Mucosa of descending colon (tissue), 3 donors: ENCODE data around the gene NRSN2. TPM values are rescaled to one million over a fixed set of nuclear protein-coding genes. Genes with fewer than 3 reads are reported as not detected.

Experiments used
- ATAC-seq: fragments of 200-7000 bp; cut with Tn5 transposase; one replicate; pipeline ENCODE4 v1.9.1; 2020; ENCODE audit warnings: mild to moderate bottlenecking, moderate library complexity
- DNase-seq, 3 donors: peaks; one replicate each; pipeline ENCODE4 v3.0.0-alpha.2; 2020
- H3K36me3 ChIP-seq: fragments of 200-600 bp; one replicate; pipeline ENCODE4 v1.8.0; 2021; ENCODE audit warnings: low read depth, mild to moderate bottlenecking
- H3K4me1 ChIP-seq: fragments of 200-600 bp; one replicate; pipeline ENCODE4 v1.8.0; 2021; ENCODE audit warnings: low read depth, mild to moderate bottlenecking
- H3K4me3 ChIP-seq: fragments of 200-600 bp; one replicate; pipeline ENCODE4 v1.8.0; 2021; ENCODE audit warnings: mild to moderate bottlenecking
- H3K9me3 ChIP-seq: fragments of 200-600 bp; one replicate; pipeline ENCODE4 v1.8.0; 2021; ENCODE audit warnings: mild to moderate bottlenecking
- intact Hi-C, 2 donors: fragments of 100-400 bp; cut with DNase I in 1 of 2; cut with micrococcal nuclease in 1 of 2; formaldehyde crosslinking; loops; one replicate each; pipeline versions ENCODE4 v1.11.0 to v1.11.1; 2022; cut with DNase I, micrococcal nuclease
- total RNA-seq, 3 donors: library from RNA; stranded (reverse); fragmentation: NEBNext Ultra II Directional in 2 of 3; extraction: Animal tissue kit (Norgen Biotek cat#: 25700) in 2 of 3; gene quantifications; one replicate each; pipeline versions ENCODE4 v1.2.1 to v1.2.4, GENCODE V29; 2021 to 2023
- TF ChIP-seq, protein P1 (sequence below): fragments of 200-600 bp; IDR thresholded peaks from one replicate; pipeline ENCODE4 v1.8.0; 2022; ENCODE audit warnings: antibody characterized with exemption, mild to moderate bottlenecking
- donor health status: DM: no; HTN: no; CAD: no; lungs with moderate emphysema.
- donor health status: DM: no; HTN: no; CAD: no.
- donor health status: DM: no; HTN: yes; CAD: no.

The NRSN2 gene
- total RNA-seq, 3 donors from 2014 or later = 8.7 to 21.1 (median 13.1) TPM

DNA sequence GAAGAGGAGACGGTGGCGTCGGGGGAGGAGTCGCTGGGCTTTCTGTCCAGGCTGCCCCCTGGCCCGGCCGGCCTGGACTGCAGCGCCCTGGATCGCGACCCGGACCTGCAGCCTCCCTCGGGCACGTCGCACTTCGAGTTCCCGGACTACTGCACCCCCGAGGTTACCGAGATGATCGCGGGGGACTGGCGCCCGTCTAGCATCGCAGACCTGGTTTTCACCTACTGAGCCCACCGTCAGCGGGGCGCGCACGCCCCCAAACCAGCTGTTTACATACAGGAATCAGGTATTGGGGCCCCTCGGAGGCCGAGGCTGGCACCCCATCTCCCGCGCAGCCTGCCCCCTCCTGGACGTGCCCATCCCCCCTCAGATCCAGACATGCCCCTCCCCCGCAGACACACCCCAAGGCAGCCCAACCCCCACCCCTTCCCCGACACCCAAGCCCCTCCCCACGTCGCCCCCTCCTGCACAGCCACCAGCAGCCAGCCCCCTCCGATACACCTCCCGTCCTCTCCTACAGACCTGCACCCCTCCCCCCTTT is 20.2 kb upstream of the NRSN2 start:
- H3K9me3 ChIP-seq = no peaks in the 10 kb centered on the region
- peak in 2 of 3 donors; percentile 65 to 75 for DNase-seq
- TF ChIP-seq, protein P1, sequence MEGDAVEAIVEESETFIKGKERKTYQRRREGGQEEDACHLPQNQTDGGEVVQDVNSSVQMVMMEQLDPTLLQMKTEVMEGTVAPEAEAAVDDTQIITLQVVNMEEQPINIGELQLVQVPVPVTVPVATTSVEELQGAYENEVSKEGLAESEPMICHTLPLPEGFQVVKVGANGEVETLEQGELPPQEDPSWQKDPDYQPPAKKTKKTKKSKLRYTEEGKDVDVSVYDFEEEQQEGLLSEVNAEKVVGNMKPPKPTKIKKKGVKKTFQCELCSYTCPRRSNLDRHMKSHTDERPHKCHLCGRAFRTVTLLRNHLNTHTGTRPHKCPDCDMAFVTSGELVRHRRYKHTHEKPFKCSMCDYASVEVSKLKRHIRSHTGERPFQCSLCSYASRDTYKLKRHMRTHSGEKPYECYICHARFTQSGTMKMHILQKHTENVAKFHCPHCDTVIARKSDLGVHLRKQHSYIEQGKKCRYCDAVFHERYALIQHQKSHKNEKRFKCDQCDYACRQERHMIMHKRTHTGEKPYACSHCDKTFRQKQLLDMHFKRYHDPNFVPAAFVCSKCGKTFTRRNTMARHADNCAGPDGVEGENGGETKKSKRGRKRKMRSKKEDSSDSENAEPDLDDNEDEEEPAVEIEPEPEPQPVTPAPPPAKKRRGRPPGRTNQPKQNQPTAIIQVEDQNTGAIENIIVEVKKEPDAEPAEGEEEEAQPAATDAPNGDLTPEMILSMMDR = no peak
- peak overlapping the region; percentile 28 for H3K4me3 ChIP-seq
- intact Hi-C loops = no loop called here
- peaks cover 25% of the 10 kb centered on the region for H3K4me1 ChIP-seq
- no peaks in the 10 kb centered on the region for H3K36me3 ChIP-seq
- ATAC-seq = no peak

DNA sequence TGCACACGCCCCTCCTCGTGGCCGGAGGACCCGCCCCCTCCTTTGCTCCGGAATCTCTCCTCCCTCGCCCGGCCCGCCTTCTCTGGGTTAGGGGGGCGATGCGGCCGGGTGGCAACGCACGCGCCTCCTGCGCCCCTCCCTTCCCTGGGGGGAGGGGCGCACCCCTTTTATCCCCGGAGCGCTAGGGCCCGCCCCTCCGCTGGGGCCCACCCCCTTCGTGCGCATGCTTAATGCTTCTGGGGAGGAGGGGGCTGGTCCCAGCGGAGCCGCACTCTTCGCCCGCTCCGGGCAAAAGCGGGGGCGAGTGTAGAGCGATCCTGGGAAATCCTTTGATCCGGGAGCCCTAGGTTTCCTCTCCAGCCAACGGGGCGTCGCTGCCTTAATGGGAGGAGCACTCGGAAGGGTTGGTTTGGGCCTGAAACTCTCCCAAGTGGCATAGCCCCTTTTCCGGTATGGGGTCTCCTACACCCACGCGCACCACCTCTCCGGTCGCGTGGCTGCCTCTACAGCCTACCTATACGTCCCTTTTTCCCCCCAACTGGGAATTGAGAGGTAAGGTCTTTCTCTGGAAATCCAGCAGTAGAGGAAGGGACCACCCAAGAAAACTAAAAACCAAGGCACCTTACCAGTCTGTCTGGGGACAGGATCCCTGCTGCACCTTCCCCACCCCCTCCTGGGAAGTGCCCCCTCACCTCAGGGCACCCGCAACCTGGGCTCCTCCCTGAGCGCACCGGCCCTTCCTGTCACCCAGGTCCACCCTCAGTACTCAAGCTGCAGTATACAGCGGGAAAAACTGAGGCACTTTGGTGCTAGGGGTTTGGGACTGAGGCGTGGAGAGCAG is 19.5 kb upstream of the NRSN2 start:
- Histone ChIP-seq H3K4me1 (peaks cover 25% of the 10 kb centered on the region), H3K9me3 (no peaks in the 10 kb centered on the region), H3K36me3 (no peaks in the 10 kb centered on the region), H3K4me3 (no peak overlapping the region)
- intact Hi-C loops = no loop called here
- ATAC-seq (peak; percentile 8), DNase-seq (peak; percentile 80 to 86 (median 83))
- TF ChIP-seq, protein P1 = no peak

DNA sequence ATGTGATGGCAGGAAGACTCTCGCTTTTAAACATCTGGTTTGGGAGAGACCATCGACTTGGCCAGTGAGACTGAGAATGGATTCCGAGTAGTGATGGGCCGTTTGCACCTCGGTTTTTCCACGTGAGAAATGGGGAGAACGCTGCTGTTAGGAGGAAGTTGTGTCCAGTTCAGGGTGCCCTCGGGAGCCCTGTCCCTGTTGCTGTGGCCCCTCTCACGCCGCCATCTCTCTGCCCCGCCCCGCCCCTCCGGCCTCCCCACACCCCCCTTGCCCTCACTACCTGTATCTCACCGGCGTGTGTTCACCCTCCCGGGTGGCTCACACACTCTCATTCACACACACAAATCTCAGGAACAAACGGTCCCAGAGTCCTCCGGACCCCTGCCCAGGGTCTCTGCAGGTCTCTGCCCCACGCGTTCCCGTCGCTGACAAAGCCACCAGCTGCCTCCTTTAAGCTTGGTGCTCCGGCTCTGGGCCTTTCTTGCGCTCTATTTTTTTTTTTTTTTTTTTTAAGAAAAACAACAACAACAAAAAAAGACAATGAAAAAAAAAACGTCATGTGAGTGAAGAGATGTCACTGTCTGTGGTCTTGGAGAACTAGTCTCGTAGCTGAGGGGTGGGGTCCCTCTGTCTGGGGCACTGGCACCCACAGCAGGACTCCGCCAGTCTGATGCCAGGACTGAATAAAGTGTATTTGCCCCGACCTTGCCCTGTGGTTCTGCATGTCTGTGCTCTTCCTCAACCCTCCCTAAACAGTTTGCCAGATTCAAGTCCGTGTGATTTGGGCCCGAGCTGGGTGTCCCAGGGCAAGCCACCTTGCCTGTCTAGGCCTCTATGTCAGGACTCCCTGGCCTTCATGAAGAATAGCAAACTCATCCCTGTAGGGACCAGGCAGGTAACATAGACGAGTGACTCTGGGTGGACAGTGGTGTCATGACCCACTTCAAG is 18.6 kb upstream of the NRSN2 start:
- no peak overlapping the region for H3K4me3 ChIP-seq
- H3K4me1 ChIP-seq = peaks cover 25% of the 10 kb centered on the region
- ATAC-seq = no peak
- DNase-seq = peak in 1 of 3 donors; percentile 52
- H3K36me3 ChIP-seq = no peaks in the 10 kb centered on the region
- TF ChIP-seq, protein P1 = no peak
- no peaks in the 10 kb centered on the region for H3K9me3 ChIP-seq
- intact Hi-C loops = no loop called here

DNA sequence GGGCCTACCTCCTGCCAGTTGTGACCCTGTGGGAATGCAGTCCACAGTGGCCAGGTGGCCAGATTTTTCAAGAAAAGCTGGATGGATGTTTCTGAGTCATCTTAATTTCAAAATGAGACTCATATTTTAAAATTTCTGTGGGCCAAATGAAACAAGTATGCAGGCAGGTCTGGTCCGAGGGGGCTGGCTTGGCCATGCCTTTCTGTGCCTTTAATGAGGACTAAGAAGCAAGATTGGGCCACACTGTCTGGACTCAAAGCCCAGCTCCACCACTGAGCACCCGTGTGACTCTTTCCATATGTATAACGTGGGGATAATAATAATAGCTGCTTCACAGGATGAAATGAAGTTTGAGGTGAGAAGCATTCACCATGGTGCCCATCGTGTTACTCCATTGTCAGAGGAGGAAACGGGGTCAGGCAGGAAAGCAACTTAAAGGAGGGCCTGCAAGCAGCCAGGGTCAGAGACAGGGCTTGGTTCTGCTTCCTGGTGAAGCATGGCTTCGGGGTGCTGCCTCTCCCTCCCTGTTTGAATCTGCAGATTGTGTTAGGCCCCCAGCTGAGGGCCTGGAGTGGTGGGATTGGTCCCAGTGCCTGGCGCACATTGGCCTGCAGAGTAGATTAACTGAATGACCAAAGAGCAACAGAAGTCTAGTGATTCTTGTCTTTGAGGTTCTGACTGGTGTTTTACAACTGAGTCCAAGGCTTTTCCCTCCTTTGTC is 17.8 kb upstream of the NRSN2 start:
- Histone ChIP-seq H3K4me3 (no peak overlapping the region), H3K9me3 (no peaks in the 10 kb centered on the region), H3K4me1 (peaks cover 19% of the 10 kb centered on the region), H3K36me3 (no peaks in the 10 kb centered on the region)
- TF ChIP-seq, protein P1 = no peak
- no peak for DNase-seq
- no peak for ATAC-seq
- intact Hi-C loops = no loop called here

DNA sequence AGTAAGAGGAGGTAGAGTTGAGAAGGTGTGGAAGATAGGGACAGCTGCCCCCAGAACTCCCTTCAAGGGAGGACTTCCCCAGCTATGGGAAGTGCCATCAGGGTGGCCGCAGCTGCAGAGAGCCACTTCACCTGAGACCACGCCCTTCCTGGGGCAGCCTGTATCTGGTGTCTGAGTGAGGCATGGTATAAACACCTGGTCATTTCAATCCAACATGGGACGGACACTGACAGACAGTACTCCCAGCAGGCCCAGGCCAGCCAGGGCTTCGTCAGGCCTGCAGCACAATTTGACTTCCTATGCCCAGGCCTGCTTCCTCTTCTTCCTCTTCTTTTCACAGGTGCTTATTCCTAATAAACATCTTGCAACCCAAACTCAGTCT is 17.1 kb upstream of the NRSN2 start:
- TF ChIP-seq, protein P1 = no peak
- Histone ChIP-seq H3K36me3 (no peaks in the 10 kb centered on the region), H3K4me1 (peaks cover 15% of the 10 kb centered on the region), H3K4me3 (no peak overlapping the region), H3K9me3 (no peaks in the 10 kb centered on the region)
- DNase-seq (peak in 1 of 3 donors; percentile 28), ATAC-seq (no peak)
- intact Hi-C loops = no loop called here
